WTC11 (cell line): ENCODE results near the gene TMEM169. TPM values are rescaled to one million over a fixed set of nuclear protein-coding genes. Genes with fewer than 3 reads are reported as not detected.

Experiments used
- ATAC-seq: fragments of 200-7000 bp; cut with Tn5 transposase; 2 replicates; pipeline ENCODE4 v1.10.0; 2021; ENCODE audit warnings: mild to moderate bottlenecking, moderate library complexity
- CTCF ChIA-PET: fragments of 300-600 bp; sonication (Branson Sonifier 250); formaldehyde crosslinking; loops from one replicate; lab custom pipeline; 2021; ENCODE audit warnings: antibody characterized with exemption; lab: Charles Lee
- POLR2A ChIA-PET: fragments of 350-600 bp; sonication (Branson Sonifier 250); formaldehyde crosslinking; loops from one replicate; lab custom pipeline; 2021; ENCODE audit warnings: antibody characterized with exemption; lab: Charles Lee
- DNase-seq: peaks from one replicate; pipeline ENCODE4 v3.0.0; 2021; ENCODE audit warnings: low spot score
- H3K27ac Mint-ChIP-seq: 2 replicates; pipeline ENCODE4 v1.8.0; 2021; ENCODE audit warnings: mixed read lengths
- H3K27me3 Mint-ChIP-seq: 2 replicates; pipeline ENCODE4 v1.8.0; 2021; ENCODE audit warnings: low read depth, mild to moderate bottlenecking, moderate library complexity, mixed read lengths
- H3K36me3 Mint-ChIP-seq: 2 replicates; pipeline ENCODE4 v1.8.0; 2021; ENCODE audit warnings: mixed read lengths
- H3K4me1 Mint-ChIP-seq: 2 replicates; pipeline ENCODE4 v1.8.0; 2022; ENCODE audit warnings: mixed read lengths
- H3K4me3 Mint-ChIP-seq: 2 replicates; pipeline ENCODE4 v1.8.0; 2021; ENCODE audit warnings: mild to moderate bottlenecking, moderate library complexity, mixed read lengths
- H3K9me3 Mint-ChIP-seq: 2 replicates; pipeline ENCODE4 v1.8.0; 2021; ENCODE audit warnings: mixed read lengths
- ATF1 ChIP-seq: sonication (generic); formaldehyde crosslinking; IDR thresholded peaks from 2 replicates; pipeline ENCODE4 v1.8.1; 2023; ENCODE audit warnings: mild to moderate bottlenecking, moderate library complexity, missing genetic modification reagents
- CREB1 ChIP-seq: sonication (generic); formaldehyde crosslinking; IDR thresholded peaks from 2 replicates; pipeline ENCODE4 v1.8.0; 2023; ENCODE audit warnings: mild to moderate bottlenecking, missing genetic modification reagents
- EMX1 ChIP-seq: fragments of 250-450 bp; sonication (Bioruptor Pico); IDR thresholded peaks from 2 replicates; pipeline ENCODE4 v1.8.0; 2021; ENCODE audit warnings: mild to moderate bottlenecking
- ESRRA ChIP-seq: sonication (generic); formaldehyde crosslinking; IDR thresholded peaks from 2 replicates; pipeline ENCODE4 v1.8.1; 2022; ENCODE audit warnings: mild to moderate bottlenecking, missing genetic modification reagents, borderline replicate concordance
- HMGA2 ChIP-seq: fragments of 250-450 bp; sonication (Bioruptor Pico); IDR thresholded peaks from 2 replicates; pipeline ENCODE4 v1.4.0; 2021; ENCODE audit warnings: mild to moderate bottlenecking, moderate library complexity
- NFATC4 ChIP-seq: fragments of 250-450 bp; sonication (Bioruptor Pico); IDR thresholded peaks from 2 replicates; pipeline ENCODE4 v1.9.0; 2021; ENCODE audit warnings: mild to moderate bottlenecking
- NR1H2 ChIP-seq: sonication (generic); formaldehyde crosslinking; IDR thresholded peaks from 2 replicates; pipeline ENCODE4 v1.9.0; 2021; ENCODE audit warnings: mild to moderate bottlenecking, moderate library complexity, missing genetic modification reagents
- NR2C2 ChIP-seq: sonication (generic); formaldehyde crosslinking; IDR thresholded peaks from 2 replicates; pipeline ENCODE4 v1.8.0; 2022; ENCODE audit warnings: mild to moderate bottlenecking, missing genetic modification reagents
- PRRX2 ChIP-seq: fragments of 250-450 bp; sonication (Bioruptor Pico); IDR thresholded peaks from 2 replicates; pipeline ENCODE4 v1.8.0; 2021; ENCODE audit warnings: mild to moderate bottlenecking
- SMAD3 ChIP-seq: sonication (generic); formaldehyde crosslinking; IDR thresholded peaks from 2 replicates; pipeline ENCODE4 v1.8.0; 2022; ENCODE audit warnings: missing genetic modification reagents, mild to moderate bottlenecking, borderline replicate concordance
- TCF7 ChIP-seq: sonication (generic); formaldehyde crosslinking; IDR thresholded peaks from 2 replicates; pipeline ENCODE4 v1.8.0; 2022; ENCODE audit warnings: mild to moderate bottlenecking, low read depth, missing genetic modification reagents, moderate library complexity
- TEAD1 ChIP-seq: sonication (generic); formaldehyde crosslinking; IDR thresholded peaks from 2 replicates; pipeline ENCODE4 v1.8.0; 2022; ENCODE audit warnings: mild to moderate bottlenecking, missing genetic modification reagents
- TEAD4 ChIP-seq: sonication (generic); formaldehyde crosslinking; IDR thresholded peaks from 2 replicates; pipeline ENCODE4 v1.8.0; 2022; ENCODE audit warnings: mild to moderate bottlenecking, missing genetic modification reagents
- ZNF219 ChIP-seq: sonication (generic); formaldehyde crosslinking; IDR thresholded peaks from 2 replicates; pipeline ENCODE4 v1.8.0; 2023; ENCODE audit warnings: missing genetic modification reagents, mild to moderate bottlenecking, borderline replicate concordance
- total RNA-seq: library from RNA; stranded (reverse); gene quantifications from 3 replicates; pipeline ENCODE4 v1.2.3, GENCODE V29; 2021
- TF ChIP-seq, protein P1 (sequence below): sonication (generic); formaldehyde crosslinking; IDR thresholded peaks from 2 replicates; pipeline ENCODE4 v1.8.0; 2022; ENCODE audit warnings: mild to moderate bottlenecking, missing genetic modification reagents
- TF ChIP-seq, protein P2 (sequence below): sonication (generic); formaldehyde crosslinking; IDR thresholded peaks from 2 replicates; pipeline ENCODE4 v1.8.0; 2022; ENCODE audit warnings: mild to moderate bottlenecking, missing genetic modification reagents
- TF ChIP-seq, protein P3 (sequence below): fragments of 250-450 bp; sonication (Bioruptor Pico); IDR thresholded peaks from 2 replicates; pipeline ENCODE4 v1.8.0; 2021; ENCODE audit warnings: mild to moderate bottlenecking
- TF ChIP-seq, protein P4 (sequence below): sonication (generic); formaldehyde crosslinking; IDR thresholded peaks from 2 replicates; pipeline ENCODE4 v1.8.0; 2023; ENCODE audit warnings: missing genetic modification reagents, mild to moderate bottlenecking, borderline replicate concordance
- TF ChIP-seq, protein P5 (sequence below): sonication (generic); formaldehyde crosslinking; IDR thresholded peaks from 2 replicates; pipeline ENCODE4 v1.8.0; 2022; ENCODE audit warnings: mild to moderate bottlenecking, missing genetic modification reagents
- TF ChIP-seq, protein P6 (sequence below): fragments of 250-450 bp; sonication (Bioruptor Pico); IDR thresholded peaks from 2 replicates; pipeline ENCODE4 v1.9.0; 2021; ENCODE audit warnings: mild to moderate bottlenecking

TMEM169 gene
- total RNA-seq, 1 experiment from 2014 or later: 1.8 TPM

DNA sequence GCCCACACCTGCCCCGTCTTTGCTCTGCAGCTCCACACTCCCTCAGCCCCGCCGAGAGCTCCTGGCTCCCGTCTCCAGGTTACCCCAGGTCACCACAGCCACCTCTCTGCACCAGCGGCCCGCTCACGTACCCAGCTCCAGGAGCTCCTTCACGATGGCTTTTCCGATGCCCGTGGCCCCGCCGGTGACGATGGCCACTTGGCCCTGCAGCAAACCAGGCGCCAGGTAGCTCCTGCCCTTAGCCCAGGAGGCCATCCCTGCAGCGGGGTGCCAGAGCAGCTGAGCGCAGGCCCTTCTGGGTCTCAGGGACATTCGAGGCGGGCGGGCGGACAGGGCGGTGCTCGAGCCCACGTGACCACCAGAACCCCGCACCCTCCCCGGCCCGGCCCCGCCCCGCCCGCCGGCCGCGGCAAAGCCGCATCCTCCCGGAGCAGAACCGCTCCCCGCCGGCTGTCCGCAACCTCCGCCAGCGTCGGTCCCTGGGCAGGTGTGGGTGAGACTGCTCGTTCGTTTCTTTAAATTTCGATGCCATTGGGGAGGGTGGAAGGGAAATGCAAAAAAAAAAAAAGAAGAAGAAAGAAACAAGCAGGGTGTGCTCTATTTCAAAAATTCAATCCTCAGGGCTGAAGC lies at the start of gene TMEM169, which contains the start of gene PECR (continued):
- TF ChIP-seq, protein P1, sequence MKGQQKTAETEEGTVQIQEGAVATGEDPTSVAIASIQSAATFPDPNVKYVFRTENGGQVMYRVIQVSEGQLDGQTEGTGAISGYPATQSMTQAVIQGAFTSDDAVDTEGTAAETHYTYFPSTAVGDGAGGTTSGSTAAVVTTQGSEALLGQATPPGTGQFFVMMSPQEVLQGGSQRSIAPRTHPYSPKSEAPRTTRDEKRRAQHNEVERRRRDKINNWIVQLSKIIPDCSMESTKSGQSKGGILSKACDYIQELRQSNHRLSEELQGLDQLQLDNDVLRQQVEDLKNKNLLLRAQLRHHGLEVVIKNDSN: peak; percentile 95
- TF ChIP-seq, protein P2, sequence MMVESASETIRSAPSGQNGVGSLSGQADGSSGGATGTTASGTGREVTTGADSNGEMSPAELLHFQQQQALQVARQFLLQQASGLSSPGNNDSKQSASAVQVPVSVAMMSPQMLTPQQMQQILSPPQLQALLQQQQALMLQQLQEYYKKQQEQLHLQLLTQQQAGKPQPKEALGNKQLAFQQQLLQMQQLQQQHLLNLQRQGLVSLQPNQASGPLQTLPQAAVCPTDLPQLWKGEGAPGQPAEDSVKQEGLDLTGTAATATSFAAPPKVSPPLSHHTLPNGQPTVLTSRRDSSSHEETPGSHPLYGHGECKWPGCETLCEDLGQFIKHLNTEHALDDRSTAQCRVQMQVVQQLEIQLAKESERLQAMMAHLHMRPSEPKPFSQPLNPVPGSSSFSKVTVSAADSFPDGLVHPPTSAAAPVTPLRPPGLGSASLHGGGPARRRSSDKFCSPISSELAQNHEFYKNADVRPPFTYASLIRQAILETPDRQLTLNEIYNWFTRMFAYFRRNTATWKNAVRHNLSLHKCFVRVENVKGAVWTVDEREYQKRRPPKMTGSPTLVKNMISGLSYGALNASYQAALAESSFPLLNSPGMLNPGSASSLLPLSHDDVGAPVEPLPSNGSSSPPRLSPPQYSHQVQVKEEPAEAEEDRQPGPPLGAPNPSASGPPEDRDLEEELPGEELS (CRISPR knock-in tag): peak; percentile 92; the same call in 1 of the 2 replicates
- no peak for TF ChIP-seq EMX1
- TF ChIP-seq NR1H2 (CRISPR knock-in tag): no peak
- TF ChIP-seq TCF7 (CRISPR knock-in tag): no peak
- TF ChIP-seq, protein P3, sequence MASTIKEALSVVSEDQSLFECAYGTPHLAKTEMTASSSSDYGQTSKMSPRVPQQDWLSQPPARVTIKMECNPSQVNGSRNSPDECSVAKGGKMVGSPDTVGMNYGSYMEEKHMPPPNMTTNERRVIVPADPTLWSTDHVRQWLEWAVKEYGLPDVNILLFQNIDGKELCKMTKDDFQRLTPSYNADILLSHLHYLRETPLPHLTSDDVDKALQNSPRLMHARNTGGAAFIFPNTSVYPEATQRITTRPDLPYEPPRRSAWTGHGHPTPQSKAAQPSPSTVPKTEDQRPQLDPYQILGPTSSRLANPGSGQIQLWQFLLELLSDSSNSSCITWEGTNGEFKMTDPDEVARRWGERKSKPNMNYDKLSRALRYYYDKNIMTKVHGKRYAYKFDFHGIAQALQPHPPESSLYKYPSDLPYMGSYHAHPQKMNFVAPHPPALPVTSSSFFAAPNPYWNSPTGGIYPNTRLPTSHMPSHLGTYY: no peak
- no peak for TF ChIP-seq CREB1 (CRISPR knock-in tag)
- no peak for TF ChIP-seq TEAD4 (CRISPR knock-in tag)
- TF ChIP-seq PRRX2: no peak
- TF ChIP-seq NFATC4: no peak
- TF ChIP-seq, protein P4, sequence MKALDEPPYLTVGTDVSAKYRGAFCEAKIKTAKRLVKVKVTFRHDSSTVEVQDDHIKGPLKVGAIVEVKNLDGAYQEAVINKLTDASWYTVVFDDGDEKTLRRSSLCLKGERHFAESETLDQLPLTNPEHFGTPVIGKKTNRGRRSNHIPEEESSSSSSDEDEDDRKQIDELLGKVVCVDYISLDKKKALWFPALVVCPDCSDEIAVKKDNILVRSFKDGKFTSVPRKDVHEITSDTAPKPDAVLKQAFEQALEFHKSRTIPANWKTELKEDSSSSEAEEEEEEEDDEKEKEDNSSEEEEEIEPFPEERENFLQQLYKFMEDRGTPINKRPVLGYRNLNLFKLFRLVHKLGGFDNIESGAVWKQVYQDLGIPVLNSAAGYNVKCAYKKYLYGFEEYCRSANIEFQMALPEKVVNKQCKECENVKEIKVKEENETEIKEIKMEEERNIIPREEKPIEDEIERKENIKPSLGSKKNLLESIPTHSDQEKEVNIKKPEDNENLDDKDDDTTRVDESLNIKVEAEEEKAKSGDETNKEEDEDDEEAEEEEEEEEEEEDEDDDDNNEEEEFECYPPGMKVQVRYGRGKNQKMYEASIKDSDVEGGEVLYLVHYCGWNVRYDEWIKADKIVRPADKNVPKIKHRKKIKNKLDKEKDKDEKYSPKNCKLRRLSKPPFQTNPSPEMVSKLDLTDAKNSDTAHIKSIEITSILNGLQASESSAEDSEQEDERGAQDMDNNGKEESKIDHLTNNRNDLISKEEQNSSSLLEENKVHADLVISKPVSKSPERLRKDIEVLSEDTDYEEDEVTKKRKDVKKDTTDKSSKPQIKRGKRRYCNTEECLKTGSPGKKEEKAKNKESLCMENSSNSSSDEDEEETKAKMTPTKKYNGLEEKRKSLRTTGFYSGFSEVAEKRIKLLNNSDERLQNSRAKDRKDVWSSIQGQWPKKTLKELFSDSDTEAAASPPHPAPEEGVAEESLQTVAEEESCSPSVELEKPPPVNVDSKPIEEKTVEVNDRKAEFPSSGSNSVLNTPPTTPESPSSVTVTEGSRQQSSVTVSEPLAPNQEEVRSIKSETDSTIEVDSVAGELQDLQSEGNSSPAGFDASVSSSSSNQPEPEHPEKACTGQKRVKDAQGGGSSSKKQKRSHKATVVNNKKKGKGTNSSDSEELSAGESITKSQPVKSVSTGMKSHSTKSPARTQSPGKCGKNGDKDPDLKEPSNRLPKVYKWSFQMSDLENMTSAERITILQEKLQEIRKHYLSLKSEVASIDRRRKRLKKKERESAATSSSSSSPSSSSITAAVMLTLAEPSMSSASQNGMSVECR (CRISPR knock-in tag): peak; percentile 80; the same call in 1 of the 2 replicates
- TF ChIP-seq ESRRA (CRISPR knock-in tag): 0 out of 2 replicates have a peak, but pooled peaks have one; percentile 40

DNA sequence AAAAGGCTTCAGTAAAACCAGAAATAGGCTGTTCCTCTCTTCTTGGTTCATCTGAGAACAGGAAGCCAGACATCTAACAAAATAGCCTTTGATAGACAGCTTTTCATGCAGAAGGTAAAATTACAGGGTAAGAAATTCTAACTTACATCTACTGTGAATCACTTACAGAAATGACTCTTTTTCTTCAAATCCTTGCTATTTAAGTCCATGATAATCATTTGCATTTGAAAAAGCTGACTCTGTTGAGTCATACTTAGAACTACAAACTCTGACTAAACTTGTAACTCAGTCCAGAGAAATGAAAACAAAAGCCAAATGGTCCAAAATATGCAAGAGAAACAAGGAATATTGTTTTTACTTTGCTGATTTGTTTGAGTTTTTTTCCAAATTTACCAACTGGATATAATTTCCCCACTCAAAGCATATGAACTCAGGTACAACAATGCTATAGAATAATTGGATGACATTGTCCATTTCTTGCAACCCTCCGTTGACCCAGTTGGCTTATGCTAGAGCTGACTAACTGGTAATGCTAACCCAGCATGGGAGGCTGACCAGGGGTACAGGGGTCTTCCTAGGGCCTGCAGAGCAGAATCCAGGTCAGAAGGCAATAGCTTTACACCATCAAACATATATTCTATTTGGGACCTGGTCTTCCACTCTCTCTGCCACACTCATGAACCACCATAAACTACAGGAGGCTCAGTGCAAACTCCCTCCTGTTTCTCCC lies 49.6 kb upstream of the TMEM169 start:
- no peak for ATAC-seq
- ChIA-PET POLR2A (no interaction called here), CTCF (interaction anchor here (0.7 to 2.1 kb wide), 5 partner anchors 8 to 82 kb away, joined by 3 to 17 read pairs (median 3); no protein-coding TSS in a partner anchor)
- Mint-ChIP-seq H3K27ac (no peak overlapping the region), H3K9me3 (no peaks in the 10 kb centered on the region), H3K36me3 (peaks cover 12% of the 10 kb centered on the region), H3K4me3 (no peak overlapping the region), H3K27me3 (no peaks in the 10 kb centered on the region), H3K4me1 (no peaks in the 10 kb centered on the region)
- no peak for DNase-seq
- no peak for TF ChIP-seq ATF1 (CRISPR knock-in tag)
- no peak for TF ChIP-seq NR2C2
- TF ChIP-seq, protein P5, sequence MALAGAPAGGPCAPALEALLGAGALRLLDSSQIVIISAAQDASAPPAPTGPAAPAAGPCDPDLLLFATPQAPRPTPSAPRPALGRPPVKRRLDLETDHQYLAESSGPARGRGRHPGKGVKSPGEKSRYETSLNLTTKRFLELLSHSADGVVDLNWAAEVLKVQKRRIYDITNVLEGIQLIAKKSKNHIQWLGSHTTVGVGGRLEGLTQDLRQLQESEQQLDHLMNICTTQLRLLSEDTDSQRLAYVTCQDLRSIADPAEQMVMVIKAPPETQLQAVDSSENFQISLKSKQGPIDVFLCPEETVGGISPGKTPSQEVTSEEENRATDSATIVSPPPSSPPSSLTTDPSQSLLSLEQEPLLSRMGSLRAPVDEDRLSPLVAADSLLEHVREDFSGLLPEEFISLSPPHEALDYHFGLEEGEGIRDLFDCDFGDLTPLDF (CRISPR knock-in tag): no peak
- TF ChIP-seq NFATC4: no peak
- TF ChIP-seq TEAD1 (CRISPR knock-in tag): no peak
- no peak for TF ChIP-seq SMAD3 (CRISPR knock-in tag)
- TF ChIP-seq HMGA2 (CRISPR knock-in tag): no peak
- TF ChIP-seq, protein P6, sequence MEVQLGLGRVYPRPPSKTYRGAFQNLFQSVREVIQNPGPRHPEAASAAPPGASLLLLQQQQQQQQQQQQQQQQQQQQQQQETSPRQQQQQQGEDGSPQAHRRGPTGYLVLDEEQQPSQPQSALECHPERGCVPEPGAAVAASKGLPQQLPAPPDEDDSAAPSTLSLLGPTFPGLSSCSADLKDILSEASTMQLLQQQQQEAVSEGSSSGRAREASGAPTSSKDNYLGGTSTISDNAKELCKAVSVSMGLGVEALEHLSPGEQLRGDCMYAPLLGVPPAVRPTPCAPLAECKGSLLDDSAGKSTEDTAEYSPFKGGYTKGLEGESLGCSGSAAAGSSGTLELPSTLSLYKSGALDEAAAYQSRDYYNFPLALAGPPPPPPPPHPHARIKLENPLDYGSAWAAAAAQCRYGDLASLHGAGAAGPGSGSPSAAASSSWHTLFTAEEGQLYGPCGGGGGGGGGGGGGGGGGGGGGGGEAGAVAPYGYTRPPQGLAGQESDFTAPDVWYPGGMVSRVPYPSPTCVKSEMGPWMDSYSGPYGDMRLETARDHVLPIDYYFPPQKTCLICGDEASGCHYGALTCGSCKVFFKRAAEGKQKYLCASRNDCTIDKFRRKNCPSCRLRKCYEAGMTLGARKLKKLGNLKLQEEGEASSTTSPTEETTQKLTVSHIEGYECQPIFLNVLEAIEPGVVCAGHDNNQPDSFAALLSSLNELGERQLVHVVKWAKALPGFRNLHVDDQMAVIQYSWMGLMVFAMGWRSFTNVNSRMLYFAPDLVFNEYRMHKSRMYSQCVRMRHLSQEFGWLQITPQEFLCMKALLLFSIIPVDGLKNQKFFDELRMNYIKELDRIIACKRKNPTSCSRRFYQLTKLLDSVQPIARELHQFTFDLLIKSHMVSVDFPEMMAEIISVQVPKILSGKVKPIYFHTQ (CRISPR knock-in tag): no peak
- no peak for TF ChIP-seq ZNF219 (CRISPR knock-in tag)
